ENCODE data around the gene UBR4. TPM values are rescaled to one million over a fixed set of nuclear protein-coding genes. Genes with fewer than 3 reads are reported as not detected.
A peak's percentile ranks its signal among the peaks of the same experiment; 100 is the strongest.

Gene UBR4
- total and polyA plus RNA-seq, 3 donors from 2014 or later, result 301 to 708 (median 613) TPM

DNA sequence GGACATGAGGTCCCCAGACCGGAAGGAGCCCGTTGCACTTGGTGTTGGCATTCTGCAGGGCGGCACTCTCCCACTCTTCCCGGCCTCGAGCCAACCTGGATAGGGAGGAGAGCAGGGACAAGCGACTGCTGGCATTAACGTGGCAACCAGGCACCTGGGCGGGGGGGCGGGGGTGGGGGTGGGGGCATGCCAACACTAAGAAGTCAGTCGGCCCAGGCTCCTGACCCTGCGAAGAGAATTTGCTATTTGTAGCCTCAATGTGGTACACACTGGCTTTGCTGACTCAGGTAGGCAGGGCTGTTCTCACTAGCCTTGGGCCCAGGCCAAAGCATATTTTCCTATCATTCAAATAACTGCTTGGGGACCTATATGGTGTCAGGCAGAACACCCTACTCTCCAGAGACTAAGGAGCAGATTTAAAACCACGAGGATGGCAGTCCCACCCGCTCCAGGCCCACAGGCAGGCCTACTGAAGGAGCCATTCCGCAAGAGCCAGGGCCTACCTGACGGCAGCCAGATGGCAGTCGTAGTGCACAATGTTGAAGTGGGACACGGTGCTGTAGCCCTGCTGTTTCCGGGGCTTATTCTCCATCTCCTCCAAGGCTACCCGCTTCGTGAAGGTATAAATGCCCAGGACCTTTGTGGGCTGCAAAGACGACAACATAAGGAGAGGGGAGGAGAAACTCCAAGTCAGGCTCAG lies 123.7 kb downstream of the UBR4 start:
- Histone ChIP-seq H3K9me3 (no peaks in the 10 kb centered on the region), H3K4me1 (peaks cover 5% of the 10 kb centered on the region), H3K27me3 (no peaks in the 10 kb centered on the region), H3K27ac (no peak overlapping the region), H3K36me3 (ENCODE audit: low read depth, missing control alignments) (no peaks in the 10 kb centered on the region), H3K4me3 (no peak overlapping the region)
- intact Hi-C loops (cut with DNase I; ENCODE audit: low total_unique reads), result no loop called here
- 84 to 86% methylated on average over 6 to 21 of the region's 21 CpGs for WGBS, 2 donors
- no peak for TF ChIP-seq POLR2A (IDR thresholded peaks at IDR 0.05)
- TF ChIP-seq, protein P1, sequence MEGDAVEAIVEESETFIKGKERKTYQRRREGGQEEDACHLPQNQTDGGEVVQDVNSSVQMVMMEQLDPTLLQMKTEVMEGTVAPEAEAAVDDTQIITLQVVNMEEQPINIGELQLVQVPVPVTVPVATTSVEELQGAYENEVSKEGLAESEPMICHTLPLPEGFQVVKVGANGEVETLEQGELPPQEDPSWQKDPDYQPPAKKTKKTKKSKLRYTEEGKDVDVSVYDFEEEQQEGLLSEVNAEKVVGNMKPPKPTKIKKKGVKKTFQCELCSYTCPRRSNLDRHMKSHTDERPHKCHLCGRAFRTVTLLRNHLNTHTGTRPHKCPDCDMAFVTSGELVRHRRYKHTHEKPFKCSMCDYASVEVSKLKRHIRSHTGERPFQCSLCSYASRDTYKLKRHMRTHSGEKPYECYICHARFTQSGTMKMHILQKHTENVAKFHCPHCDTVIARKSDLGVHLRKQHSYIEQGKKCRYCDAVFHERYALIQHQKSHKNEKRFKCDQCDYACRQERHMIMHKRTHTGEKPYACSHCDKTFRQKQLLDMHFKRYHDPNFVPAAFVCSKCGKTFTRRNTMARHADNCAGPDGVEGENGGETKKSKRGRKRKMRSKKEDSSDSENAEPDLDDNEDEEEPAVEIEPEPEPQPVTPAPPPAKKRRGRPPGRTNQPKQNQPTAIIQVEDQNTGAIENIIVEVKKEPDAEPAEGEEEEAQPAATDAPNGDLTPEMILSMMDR (IDR thresholded peaks at IDR 0.05), result no peak
- DNase-seq, result no peak

DNA sequence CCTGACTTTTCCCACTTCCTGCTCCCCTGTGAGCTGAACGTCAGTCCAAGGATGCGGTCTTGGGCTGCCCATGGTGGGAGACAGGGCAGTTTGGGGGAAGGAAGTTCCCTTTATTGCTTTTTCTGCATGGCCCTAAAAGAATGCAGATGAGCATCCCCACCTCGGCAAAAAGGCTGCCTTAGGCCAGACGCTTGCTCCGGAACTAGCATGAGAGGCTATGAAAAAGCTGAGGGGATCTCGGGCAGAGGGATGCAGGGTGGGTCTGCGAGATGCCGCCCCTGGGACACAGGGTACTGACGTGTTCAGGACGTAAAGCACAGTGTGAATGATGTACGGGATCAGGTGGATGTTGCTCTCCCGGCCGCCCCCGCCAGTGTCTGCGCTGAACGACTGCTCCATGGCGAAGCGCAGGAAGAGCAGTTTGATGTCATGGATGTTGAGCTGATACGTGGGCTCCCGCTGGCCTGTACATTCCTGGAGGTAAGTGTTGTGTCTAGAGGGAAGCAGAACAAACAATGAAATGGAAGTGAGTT lies 125.8 kb downstream of the UBR4 start:
- no peak for DNase-seq
- intact Hi-C loops (cut with DNase I; ENCODE audit: low total_unique reads), result no loop called here
- no peaks in the 10 kb centered on the region for H3K27me3 ChIP-seq
- no peak overlapping the region for H3K4me3 ChIP-seq
- TF ChIP-seq POLR2A (IDR thresholded peaks at IDR 0.05), result no peak
- TF ChIP-seq, protein P1 (IDR thresholded peaks at IDR 0.05), result no peak
- no peaks in the 10 kb centered on the region for H3K36me3 ChIP-seq (ENCODE audit: low read depth, missing control alignments)
- H3K4me1 ChIP-seq, result peaks cover 5% of the 10 kb centered on the region
- whole genome bisulfite sequencing, 2 donors, result 92 to 95% methylated on average over 20 of the region's 20 CpGs
- no peaks in the 10 kb centered on the region for H3K9me3 ChIP-seq
- H3K27ac ChIP-seq, result peak overlapping the region; percentile 64 to 78

DNA sequence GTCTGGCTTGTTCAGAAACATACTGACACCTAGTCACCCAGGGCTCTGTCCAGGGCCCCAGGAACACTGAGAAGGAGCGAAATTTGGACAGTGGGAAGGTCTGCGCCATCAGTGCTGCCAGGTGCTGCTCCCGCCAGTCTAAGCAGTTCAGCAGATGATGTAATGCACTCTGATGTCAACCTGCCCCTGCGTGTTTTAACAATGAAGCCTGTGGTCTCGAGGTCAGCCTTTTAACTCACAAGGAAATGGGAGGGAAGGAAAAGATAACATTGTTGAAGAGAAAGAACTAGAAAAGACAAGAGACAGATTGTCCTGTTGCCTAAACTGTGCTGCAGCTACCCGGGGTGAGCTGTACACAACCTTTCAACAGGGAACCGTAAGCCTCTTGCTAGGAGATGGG lies 127.0 kb downstream of the UBR4 start:
- intact Hi-C loops (cut with DNase I; ENCODE audit: low total_unique reads), result no loop called here
- 69% methylated on average over 7 of the region's 7 CpGs for WGBS, 2 donors

DNA sequence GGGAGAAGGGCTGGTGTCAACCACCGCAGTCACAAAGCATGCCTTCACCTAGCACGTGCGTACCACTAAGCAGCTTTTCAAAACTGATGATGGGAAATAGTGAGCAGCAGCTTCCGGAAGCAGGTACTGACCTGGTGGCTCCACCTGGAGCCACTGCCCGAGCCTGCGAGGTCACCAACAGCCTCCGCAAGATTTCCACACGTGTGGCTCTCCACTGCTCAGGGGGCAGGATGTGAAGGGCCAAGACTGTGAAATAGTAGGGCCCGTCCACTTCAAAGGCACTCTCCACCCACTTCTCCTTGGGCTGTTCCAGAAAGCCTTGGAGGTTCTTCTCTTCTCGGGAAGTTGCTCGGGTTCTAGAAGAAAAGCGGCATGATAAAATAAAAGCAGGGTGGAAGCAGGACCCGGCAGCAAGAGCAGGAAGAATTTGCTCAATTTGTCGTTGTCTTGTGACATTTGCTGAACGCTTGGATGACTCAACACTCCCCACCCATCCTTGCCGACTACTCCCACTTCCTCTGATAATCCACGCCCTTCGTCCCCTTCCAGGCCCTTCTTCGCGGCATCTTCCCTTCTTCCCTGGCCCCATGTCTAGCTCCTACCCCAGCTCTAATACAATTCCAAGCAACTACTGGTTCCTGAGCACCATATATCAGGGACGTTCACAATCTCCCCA lies 128.7 kb downstream of the UBR4 start:
- H3K27me3 ChIP-seq, result no peaks in the 10 kb centered on the region
- WGBS, 2 donors, result 76 to 80% methylated on average over 21 of the region's 21 CpGs
- DNase-seq, result peak; percentile 51
- no peak overlapping the region for H3K4me3 ChIP-seq
- no peaks in the 10 kb centered on the region for H3K36me3 ChIP-seq (ENCODE audit: low read depth, missing control alignments)
- H3K9me3 ChIP-seq, result no peaks in the 10 kb centered on the region
- peaks cover 5% of the 10 kb centered on the region for H3K4me1 ChIP-seq
- intact Hi-C loops (cut with DNase I; ENCODE audit: low total_unique reads), result no loop called here
- H3K27ac ChIP-seq, result peak overlapping the region; percentile 78 to 84
- TF ChIP-seq, protein P1 (IDR thresholded peaks at IDR 0.05), result no peak
- TF ChIP-seq POLR2A (IDR thresholded peaks at IDR 0.05), result no peak

More for the DNA sequence above, 127.0 kb downstream of the UBR4 start:
- no peaks in the 10 kb centered on the region for H3K36me3 ChIP-seq (ENCODE audit: low read depth, missing control alignments)
- peaks cover 5% of the 10 kb centered on the region for H3K4me1 ChIP-seq
- no peaks in the 10 kb centered on the region for H3K9me3 ChIP-seq
- H3K4me3 ChIP-seq, result no peak overlapping the region
- peak overlapping the region; percentile 78 to 84 for H3K27ac ChIP-seq
- peak; percentile 82 for DNase-seq
- TF ChIP-seq, protein P1 (IDR thresholded peaks at IDR 0.05), result no peak
- TF ChIP-seq POLR2A (IDR thresholded peaks at IDR 0.05), result no peak
- H3K27me3 ChIP-seq, result no peaks in the 10 kb centered on the region
